Measurements from ENCODE around the gene ADAT3.

DNA sequence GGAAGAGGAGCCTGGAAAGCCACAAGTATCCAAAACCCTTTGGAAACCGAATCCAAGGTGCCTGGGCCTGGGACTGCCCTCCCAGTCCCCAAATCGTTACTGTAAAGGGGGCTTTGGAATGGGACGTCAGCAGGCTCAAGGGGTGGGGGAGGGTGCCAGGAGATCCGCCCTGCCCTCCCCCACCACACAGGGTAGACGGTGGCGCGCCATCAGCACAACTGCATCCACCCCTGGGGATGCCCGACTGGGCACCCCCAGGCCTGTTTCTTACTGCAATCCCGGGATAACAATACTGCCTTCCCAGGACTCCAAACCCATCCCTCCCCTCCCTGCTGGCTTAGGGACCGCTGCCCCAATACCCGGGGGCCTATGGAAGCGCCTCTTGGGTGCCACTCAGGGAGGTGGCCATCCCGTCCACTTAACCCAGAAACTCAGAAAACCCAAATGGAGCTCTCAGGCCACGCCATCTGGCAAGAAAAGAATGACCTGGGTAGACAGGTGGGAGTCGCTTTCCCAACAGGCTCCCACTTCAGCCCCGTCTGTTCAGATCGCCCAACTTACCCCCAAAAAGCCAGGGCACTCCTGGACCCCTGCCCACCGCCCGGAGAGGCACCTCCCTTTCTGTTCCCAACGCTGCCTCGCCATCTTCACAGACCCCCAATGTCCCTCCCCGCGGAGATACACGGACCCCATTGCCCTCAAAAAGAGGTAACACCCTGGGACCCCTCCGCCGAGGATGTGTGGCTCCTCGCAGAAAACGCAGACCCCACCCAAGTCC, 44.2 kb upstream of the ADAT3 start:
- TF ChIP-seq, protein P1, sequence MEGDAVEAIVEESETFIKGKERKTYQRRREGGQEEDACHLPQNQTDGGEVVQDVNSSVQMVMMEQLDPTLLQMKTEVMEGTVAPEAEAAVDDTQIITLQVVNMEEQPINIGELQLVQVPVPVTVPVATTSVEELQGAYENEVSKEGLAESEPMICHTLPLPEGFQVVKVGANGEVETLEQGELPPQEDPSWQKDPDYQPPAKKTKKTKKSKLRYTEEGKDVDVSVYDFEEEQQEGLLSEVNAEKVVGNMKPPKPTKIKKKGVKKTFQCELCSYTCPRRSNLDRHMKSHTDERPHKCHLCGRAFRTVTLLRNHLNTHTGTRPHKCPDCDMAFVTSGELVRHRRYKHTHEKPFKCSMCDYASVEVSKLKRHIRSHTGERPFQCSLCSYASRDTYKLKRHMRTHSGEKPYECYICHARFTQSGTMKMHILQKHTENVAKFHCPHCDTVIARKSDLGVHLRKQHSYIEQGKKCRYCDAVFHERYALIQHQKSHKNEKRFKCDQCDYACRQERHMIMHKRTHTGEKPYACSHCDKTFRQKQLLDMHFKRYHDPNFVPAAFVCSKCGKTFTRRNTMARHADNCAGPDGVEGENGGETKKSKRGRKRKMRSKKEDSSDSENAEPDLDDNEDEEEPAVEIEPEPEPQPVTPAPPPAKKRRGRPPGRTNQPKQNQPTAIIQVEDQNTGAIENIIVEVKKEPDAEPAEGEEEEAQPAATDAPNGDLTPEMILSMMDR (IDR thresholded peaks at IDR 0.05 in 8 of 11, conservative IDR thresholded peaks at IDR 0.05 in 3 of 11), result no peak
- TF ChIP-seq POLR2AphosphoS5 (IDR thresholded peaks at IDR 0.05) (no peak), POLR2A (IDR thresholded peaks at IDR 0.05) (no peak)

All from spleen (tissue), 7 donors.